Measurements from ENCODE around the gene FOXP4.
A peak's percentile ranks its signal among the peaks of the same experiment; 100 is the strongest.

Gene FOXP4

DNA sequence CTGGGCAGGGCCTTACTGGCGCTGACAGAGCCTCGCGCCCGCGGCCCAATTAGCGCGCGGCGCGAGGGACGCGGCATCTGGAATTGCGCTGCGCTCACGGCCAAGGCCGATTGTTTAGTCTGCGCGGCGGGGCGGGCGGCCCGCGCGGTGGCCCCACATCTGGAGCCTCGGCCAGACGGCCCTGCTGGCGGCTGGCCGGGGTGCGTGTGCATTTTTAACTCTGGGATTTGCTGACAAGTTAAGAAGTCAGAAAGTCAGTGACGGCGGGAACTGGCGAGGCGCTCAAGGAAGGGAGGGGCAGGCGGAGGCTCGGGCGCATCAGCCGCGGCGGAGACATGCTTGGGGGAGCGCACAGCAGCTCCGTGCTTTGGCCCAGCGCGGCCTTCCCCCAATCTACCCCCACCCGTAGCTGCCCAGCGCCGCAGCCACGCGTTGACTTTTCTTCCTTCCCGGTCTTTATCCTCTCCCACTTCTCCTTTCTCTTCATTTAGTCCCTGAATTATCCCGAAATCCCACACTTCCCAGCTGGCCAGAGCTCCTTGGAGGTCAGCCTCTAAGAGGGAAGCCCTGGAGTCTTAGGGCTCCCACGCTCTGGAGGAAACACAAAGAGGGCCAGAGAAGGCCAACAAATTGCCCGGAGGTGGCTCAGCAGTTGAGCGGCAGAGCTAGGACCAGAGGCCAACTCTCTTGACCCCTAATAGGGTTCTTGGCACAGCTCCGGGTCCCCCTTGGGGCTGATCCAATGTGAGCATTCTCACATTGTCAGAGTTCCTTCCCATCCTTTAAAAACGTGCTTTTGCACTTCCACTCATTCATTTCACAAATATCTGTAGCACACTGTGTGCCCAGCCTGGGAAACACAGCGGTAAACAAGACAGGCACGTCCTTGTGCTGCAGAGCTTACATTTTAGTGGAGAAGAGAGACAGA lies 40.8 kb upstream of the FOXP4 start:
- H3K27me3 ChIP-seq (ENCODE audit: insufficient read depth, poor library complexity, severe bottlenecking), result peaks cover 27% of the 10 kb centered on the region
- ATAC-seq (ENCODE audit: low read depth) (peak; percentile 55), DNase-seq (ENCODE audit: low spot score) (no peak)
- TF ChIP-seq, protein P1, sequence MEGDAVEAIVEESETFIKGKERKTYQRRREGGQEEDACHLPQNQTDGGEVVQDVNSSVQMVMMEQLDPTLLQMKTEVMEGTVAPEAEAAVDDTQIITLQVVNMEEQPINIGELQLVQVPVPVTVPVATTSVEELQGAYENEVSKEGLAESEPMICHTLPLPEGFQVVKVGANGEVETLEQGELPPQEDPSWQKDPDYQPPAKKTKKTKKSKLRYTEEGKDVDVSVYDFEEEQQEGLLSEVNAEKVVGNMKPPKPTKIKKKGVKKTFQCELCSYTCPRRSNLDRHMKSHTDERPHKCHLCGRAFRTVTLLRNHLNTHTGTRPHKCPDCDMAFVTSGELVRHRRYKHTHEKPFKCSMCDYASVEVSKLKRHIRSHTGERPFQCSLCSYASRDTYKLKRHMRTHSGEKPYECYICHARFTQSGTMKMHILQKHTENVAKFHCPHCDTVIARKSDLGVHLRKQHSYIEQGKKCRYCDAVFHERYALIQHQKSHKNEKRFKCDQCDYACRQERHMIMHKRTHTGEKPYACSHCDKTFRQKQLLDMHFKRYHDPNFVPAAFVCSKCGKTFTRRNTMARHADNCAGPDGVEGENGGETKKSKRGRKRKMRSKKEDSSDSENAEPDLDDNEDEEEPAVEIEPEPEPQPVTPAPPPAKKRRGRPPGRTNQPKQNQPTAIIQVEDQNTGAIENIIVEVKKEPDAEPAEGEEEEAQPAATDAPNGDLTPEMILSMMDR (IDR thresholded peaks at IDR 0.05; ENCODE audit: poor library complexity, severe bottlenecking), result no peak
- H3K36me3 ChIP-seq (ENCODE audit: low read depth), result no peaks in the 10 kb centered on the region
- no peak overlapping the region for H3K27ac ChIP-seq (ENCODE audit: poor library complexity, severe bottlenecking)
- no peaks in the 10 kb centered on the region for H3K9me3 ChIP-seq (ENCODE audit: severe bottlenecking)
- H3K4me1 ChIP-seq (ENCODE audit: insufficient read depth, poor library complexity, severe bottlenecking), result peaks cover 3% of the 10 kb centered on the region
- no peak overlapping the region for H3K4me3 ChIP-seq (ENCODE audit: severe bottlenecking)

DNA sequence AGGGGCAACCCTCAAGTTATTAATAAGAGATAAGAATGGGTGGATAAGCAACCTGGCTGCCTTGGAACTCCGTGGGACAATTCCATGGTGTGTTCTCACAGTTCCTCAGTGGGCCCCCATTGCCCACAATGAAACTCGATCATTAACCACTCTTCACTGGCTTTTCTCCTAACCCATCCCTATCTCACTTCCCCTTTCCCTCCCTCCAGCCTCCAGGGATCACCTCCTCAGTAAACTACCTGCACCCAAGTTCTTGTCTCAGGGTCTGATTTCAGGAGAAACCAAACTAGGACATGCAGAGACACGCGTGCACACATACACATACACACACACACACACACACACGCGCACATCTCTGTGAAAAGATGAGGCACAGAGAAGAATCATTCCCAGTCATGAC lies 37.7 kb upstream of the FOXP4 start:
- TF ChIP-seq, protein P1 (IDR thresholded peaks at IDR 0.05; ENCODE audit: poor library complexity, severe bottlenecking), result no peak
- DNase-seq (ENCODE audit: low spot score), result no peak
- Histone ChIP-seq H3K36me3 (ENCODE audit: low read depth) (no peaks in the 10 kb centered on the region), H3K4me3 (ENCODE audit: severe bottlenecking) (no peak overlapping the region), H3K9me3 (ENCODE audit: severe bottlenecking) (no peaks in the 10 kb centered on the region), H3K4me1 (ENCODE audit: insufficient read depth, poor library complexity, severe bottlenecking) (peaks cover 3% of the 10 kb centered on the region), H3K27ac (ENCODE audit: poor library complexity, severe bottlenecking) (no peak overlapping the region), H3K27me3 (ENCODE audit: insufficient read depth, poor library complexity, severe bottlenecking) (peaks cover 27% of the 10 kb centered on the region)
- ATAC-seq (ENCODE audit: low read depth), result no peak

DNA sequence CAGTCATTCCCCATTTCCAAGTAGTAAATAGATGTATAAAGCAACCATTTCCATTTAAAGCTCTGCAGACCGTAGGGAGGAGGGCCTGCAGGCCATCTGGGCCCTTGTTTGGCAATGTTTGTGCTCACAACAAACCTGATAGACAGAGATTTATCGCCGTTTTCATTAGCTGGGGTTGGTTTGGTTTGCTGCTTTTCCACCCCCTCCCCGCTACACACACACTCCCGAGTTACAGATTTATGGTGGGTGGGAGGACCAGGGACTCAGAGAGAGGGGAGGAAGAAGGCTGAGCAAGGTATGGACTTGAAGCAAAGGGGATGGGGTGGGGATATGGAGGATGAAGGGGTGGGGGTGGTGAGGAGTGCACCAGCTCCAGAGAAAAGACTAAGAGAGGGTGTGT lies 36.6 kb upstream of the FOXP4 start:
- H3K27ac ChIP-seq (ENCODE audit: poor library complexity, severe bottlenecking), result no peak overlapping the region
- DNase-seq (ENCODE audit: low spot score) (no peak), ATAC-seq (ENCODE audit: low read depth) (no peak)
- TF ChIP-seq, protein P1 (IDR thresholded peaks at IDR 0.05; ENCODE audit: poor library complexity, severe bottlenecking), result no peak
- H3K4me3 ChIP-seq (ENCODE audit: severe bottlenecking), result no peak overlapping the region
- no peaks in the 10 kb centered on the region for H3K36me3 ChIP-seq (ENCODE audit: low read depth)
- H3K4me1 ChIP-seq (ENCODE audit: insufficient read depth, poor library complexity, severe bottlenecking), result peaks cover 3% of the 10 kb centered on the region
- H3K27me3 ChIP-seq (ENCODE audit: insufficient read depth, poor library complexity, severe bottlenecking), result peaks cover 21% of the 10 kb centered on the region
- no peaks in the 10 kb centered on the region for H3K9me3 ChIP-seq (ENCODE audit: severe bottlenecking)

DNA sequence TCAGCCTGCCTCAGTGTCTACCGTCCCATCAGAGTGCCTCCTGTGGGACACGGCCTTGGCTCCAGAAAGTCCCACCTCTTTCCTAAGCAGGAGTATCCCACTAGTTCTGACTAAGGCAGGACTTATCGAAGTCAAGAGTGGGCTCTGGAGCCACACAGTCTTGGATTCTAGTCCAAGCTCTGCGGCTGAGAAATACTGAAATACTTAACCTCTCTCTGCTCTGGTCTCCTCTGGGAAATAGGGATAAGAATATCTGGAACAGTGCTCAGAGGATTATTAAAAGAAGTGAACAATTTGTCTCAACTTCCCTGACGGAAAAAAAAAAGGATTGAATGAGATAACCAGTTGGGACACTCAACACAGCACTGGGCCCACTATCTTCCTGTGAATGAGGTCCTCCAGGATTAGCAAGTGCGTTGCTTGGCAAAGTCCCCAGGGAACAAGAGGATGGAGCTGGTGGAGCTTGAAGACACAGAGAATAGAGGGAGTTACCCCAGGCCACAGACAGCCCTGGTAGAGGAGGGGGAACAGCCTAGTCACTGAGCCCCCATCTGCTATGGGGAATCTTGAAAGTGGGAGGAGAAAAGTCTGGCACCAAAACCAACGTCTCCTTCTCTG lies 34.6 kb upstream of the FOXP4 start:
- no peaks in the 10 kb centered on the region for H3K4me1 ChIP-seq (ENCODE audit: insufficient read depth, poor library complexity, severe bottlenecking)
- H3K4me3 ChIP-seq (ENCODE audit: severe bottlenecking), result no peak overlapping the region
- no peak for DNase-seq (ENCODE audit: low spot score)
- TF ChIP-seq, protein P1 (IDR thresholded peaks at IDR 0.05; ENCODE audit: poor library complexity, severe bottlenecking), result no peak
- no peaks in the 10 kb centered on the region for H3K36me3 ChIP-seq (ENCODE audit: low read depth)
- H3K27me3 ChIP-seq (ENCODE audit: insufficient read depth, poor library complexity, severe bottlenecking), result peaks cover 3% of the 10 kb centered on the region
- no peak overlapping the region for H3K27ac ChIP-seq (ENCODE audit: poor library complexity, severe bottlenecking)
- no peaks in the 10 kb centered on the region for H3K9me3 ChIP-seq (ENCODE audit: severe bottlenecking)
- no peak for ATAC-seq (ENCODE audit: low read depth)

Data from RWPE2 (cell line).